ENCODE results near the gene ZNF311. TPM values are rescaled to one million over a fixed set of nuclear protein-coding genes. Genes with fewer than 3 reads are reported as not detected.

ZNF311 gene
- polyA plus RNA-seq (2011; rRNA removed) (0.74 and 0.94 TPM in 2 replicates), polyA plus RNA-seq (2017; fragmentation: RNase III; extraction: RNeasy Plus Mini Kit Qiagen cat#74134 plus additional on column Dnase treatment) (0.18 to 0.29 TPM (median 0.27 TPM) in 3 replicates), polyA minus RNA-seq (2011; rRNA and poly(A)+ RNA removed) (0.62 and 0.63 TPM in 2 replicates)
- 0.12 and 0.18 TPM in 2 replicates for polyA plus RNA-seq (2012; cell fraction: cytosol; rRNA removed)
- polyA plus RNA-seq (2012; cell fraction: nucleus; rRNA removed) = 0.10 and 0.12 TPM in 2 replicates

GRCh38 chr6:29005183-29005885, at the start of gene ZNF311:
Gene ZNF311, minus strand, starts transcription at chr6:29005315. Its CDS starts 1,361 bp downstream, at chr6:29003954.
- Histone ChIP-seq H3K4me1 (peaks cover 8% of the 10 kb centered on the region; the same call in 2 of the 3 replicates), H3K27ac (peak within 1 kb of the TSS; percentile 42 to 70; a peak in 3 of 6 replicates), H3K9me3 (no peaks in the 10 kb centered on the region), H3K4me2 (peak within 1 kb of the TSS; percentile 59), H3K4me3 (peak within 1 kb of the TSS; percentile 41)
- FAIRE-seq (no peak), DNase-seq (ENCODE audit: low read depth in 1 of 2, low spot score in 1 of 2) (peak; percentile 21 to 63), ATAC-seq (peak; percentile 74 to 86; a peak in 5 of 6 replicates)
- TF ChIP-seq ZSCAN20 (CRISPR knock-in tag; IDR thresholded peaks at IDR 0.05) = no peak
- no peak for TF ChIP-seq CEBPB (IDR thresholded peaks at IDR 0.05)
- TF ChIP-seq, protein P1, sequence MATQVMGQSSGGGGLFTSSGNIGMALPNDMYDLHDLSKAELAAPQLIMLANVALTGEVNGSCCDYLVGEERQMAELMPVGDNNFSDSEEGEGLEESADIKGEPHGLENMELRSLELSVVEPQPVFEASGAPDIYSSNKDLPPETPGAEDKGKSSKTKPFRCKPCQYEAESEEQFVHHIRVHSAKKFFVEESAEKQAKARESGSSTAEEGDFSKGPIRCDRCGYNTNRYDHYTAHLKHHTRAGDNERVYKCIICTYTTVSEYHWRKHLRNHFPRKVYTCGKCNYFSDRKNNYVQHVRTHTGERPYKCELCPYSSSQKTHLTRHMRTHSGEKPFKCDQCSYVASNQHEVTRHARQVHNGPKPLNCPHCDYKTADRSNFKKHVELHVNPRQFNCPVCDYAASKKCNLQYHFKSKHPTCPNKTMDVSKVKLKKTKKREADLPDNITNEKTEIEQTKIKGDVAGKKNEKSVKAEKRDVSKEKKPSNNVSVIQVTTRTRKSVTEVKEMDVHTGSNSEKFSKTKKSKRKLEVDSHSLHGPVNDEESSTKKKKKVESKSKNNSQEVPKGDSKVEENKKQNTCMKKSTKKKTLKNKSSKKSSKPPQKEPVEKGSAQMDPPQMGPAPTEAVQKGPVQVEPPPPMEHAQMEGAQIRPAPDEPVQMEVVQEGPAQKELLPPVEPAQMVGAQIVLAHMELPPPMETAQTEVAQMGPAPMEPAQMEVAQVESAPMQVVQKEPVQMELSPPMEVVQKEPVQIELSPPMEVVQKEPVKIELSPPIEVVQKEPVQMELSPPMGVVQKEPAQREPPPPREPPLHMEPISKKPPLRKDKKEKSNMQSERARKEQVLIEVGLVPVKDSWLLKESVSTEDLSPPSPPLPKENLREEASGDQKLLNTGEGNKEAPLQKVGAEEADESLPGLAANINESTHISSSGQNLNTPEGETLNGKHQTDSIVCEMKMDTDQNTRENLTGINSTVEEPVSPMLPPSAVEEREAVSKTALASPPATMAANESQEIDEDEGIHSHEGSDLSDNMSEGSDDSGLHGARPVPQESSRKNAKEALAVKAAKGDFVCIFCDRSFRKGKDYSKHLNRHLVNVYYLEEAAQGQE (IDR thresholded peaks at IDR 0.05) = no peak
- TF ChIP-seq FOXS1 (CRISPR knock-in tag; IDR thresholded peaks at IDR 0.05) = no peak
- no peak for TF ChIP-seq ZNF302 (CRISPR knock-in tag; IDR thresholded peaks at IDR 0.05)
- TF ChIP-seq MAX (IDR thresholded peaks at IDR 0.05) = peak; percentile 35; the same call in 1 of the 2 replicates
- no peak for TF ChIP-seq CBX8 (IDR thresholded peaks at IDR 0.05)
- TF ChIP-seq HEYL (CRISPR knock-in tag; IDR thresholded peaks at IDR 0.05) = no peak
- TF ChIP-seq SMC3 (IDR thresholded peaks at IDR 0.05) = no peak
- no peak for TF ChIP-seq GATA3 (IDR thresholded peaks at IDR 0.05; ENCODE audit: borderline replicate concordance)
- TF ChIP-seq, protein P2, sequence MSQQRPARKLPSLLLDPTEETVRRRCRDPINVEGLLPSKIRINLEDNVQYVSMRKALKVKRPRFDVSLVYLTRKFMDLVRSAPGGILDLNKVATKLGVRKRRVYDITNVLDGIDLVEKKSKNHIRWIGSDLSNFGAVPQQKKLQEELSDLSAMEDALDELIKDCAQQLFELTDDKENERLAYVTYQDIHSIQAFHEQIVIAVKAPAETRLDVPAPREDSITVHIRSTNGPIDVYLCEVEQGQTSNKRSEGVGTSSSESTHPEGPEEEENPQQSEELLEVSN (IDR thresholded peaks at IDR 0.05; ENCODE audit: borderline replicate concordance, low read depth) = peak; percentile 64; the same call in 1 of the 2 replicates
- TF ChIP-seq HOXB13 (CRISPR knock-in tag; IDR thresholded peaks at IDR 0.05; ENCODE audit: low read depth) = no peak
- TF ChIP-seq EHMT2 (IDR thresholded peaks at IDR 0.05; ENCODE audit: low read depth) = no peak
- TF ChIP-seq, protein P3, sequence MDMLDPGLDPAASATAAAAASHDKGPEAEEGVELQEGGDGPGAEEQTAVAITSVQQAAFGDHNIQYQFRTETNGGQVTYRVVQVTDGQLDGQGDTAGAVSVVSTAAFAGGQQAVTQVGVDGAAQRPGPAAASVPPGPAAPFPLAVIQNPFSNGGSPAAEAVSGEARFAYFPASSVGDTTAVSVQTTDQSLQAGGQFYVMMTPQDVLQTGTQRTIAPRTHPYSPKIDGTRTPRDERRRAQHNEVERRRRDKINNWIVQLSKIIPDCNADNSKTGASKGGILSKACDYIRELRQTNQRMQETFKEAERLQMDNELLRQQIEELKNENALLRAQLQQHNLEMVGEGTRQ (IDR thresholded peaks at IDR 0.05) = no peak
- POLR2A ChIA-PET = interaction anchor here (0.7 to 1.1 kb wide), 5 partner anchors 10 to 263 kb away, joined by 3 to 16 read pairs (median 3); no protein-coding TSS in a partner anchor
- WGBS (ENCODE audit: missing lambda C conversion rate) = 49% methylated on average over 29 of the region's 29 CpGs
- CTCF ChIA-PET = no interaction called here

DNA sequence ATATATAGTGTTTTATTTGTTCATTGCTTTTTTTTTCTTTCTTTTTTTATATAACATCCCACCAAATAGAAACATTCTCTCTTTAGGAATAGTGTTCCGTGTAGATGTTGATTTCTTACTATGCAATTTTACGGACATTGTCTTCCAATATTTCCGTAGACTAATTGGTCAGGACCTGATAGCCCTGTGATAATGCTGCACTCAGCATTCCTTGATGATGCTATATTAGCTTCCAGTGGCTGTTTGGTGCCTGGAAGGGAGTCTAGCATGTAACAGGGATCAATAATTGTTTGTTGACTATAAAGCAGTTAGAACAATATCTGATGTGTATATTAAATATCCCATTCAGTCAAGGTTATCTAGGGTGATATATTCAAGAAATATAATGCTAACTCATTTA, 46.6 kb upstream of the ZNF311 start:
- ChIA-PET CTCF (no interaction called here), POLR2A (no interaction called here)
- DNase-seq (ENCODE audit: low read depth in 1 of 2, low spot score in 1 of 2) (no peak), ATAC-seq (no peak), FAIRE-seq (no peak)
- peak; percentile 31 for TF ChIP-seq MAFK (IDR thresholded peaks at IDR 0.05; ENCODE audit: partially characterized antibody)
- TF ChIP-seq CEBPB (IDR thresholded peaks at IDR 0.05) = no peak
- Histone ChIP-seq H3K9me3 (no peaks in the 10 kb centered on the region), H3K27ac (no peak overlapping the region), H3K4me1 (no peaks in the 10 kb centered on the region), H3K4me2 (no peak overlapping the region), H3K4me3 (no peak overlapping the region)
- WGBS (ENCODE audit: missing lambda C conversion rate) = 27% methylated on average over 3 of the region's 3 CpGs

DNA sequence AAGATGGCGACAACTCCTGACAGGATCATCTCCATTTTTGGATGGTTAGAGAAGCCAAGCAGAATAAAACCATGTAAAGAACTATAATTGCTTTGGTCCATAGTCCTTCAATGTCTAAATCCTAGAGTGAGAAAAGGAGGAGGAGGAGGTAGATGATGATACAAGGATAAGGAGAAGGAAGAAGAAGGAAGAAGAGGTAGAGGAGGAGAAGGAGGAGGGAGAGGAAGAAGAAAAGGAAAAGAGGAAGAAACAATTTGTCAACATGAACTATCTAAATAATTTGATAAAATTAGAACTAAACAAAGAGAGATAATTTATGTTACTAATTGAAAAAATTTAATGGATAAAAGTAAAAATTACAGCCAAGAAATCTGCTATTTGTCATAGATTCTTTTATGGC, 40.0 kb upstream of the ZNF311 start, which contains the start of gene OR2W1:
Gene OR2W1 (minus strand): TSS at position 101 of the 400 bp plus-strand sequence. CDS start 0 bp downstream, at position 101.
- Histone ChIP-seq H3K4me3 (no peak within 1 kb of the TSS), H3K27ac (no peak within 1 kb of the TSS), H3K4me2 (no peak within 1 kb of the TSS), H3K9me3 (no peaks in the 10 kb centered on the region), H3K4me1 (no peaks in the 10 kb centered on the region)
- POLR2A ChIA-PET = no interaction called here
- CTCF ChIA-PET = no interaction called here
- FAIRE-seq = no peak
- DNase-seq (ENCODE audit: low read depth in 1 of 2, low spot score in 1 of 2) = no peak
- no peak for ATAC-seq
- WGBS (ENCODE audit: missing lambda C conversion rate) = 0% methylated on average over 1 of the region's 1 CpG
- no peak for TF ChIP-seq HES2 (IDR thresholded peaks at IDR 0.05)
- no peak for TF ChIP-seq POLR2A (IDR thresholded peaks at IDR 0.05; ENCODE audit: low read length)
- TF ChIP-seq, protein P3 (IDR thresholded peaks at IDR 0.05) = no peak
- no peak for TF ChIP-seq CBX8 (IDR thresholded peaks at IDR 0.05)
- no peak for TF ChIP-seq ESRRA (IDR thresholded peaks at IDR 0.05; ENCODE audit: borderline replicate concordance, low read length)
- TF ChIP-seq RCOR1 (IDR thresholded peaks at IDR 0.05; ENCODE audit: low read depth, low read length) = no peak
- no peak for TF ChIP-seq ZSCAN20 (CRISPR knock-in tag; IDR thresholded peaks at IDR 0.05)
- no peak for TF ChIP-seq MYC (IDR thresholded peaks at IDR 0.05; ENCODE audit: borderline replicate concordance, low read length)
- no peak for TF ChIP-seq CEBPB (IDR thresholded peaks at IDR 0.05)
- no peak for TF ChIP-seq CHD4 (IDR thresholded peaks at IDR 0.05; ENCODE audit: borderline replicate concordance)
- TF ChIP-seq EP300 (IDR thresholded peaks at IDR 0.05) = no peak
- TF ChIP-seq BCL3 (IDR thresholded peaks at IDR 0.05) = no peak
- TF ChIP-seq MAFK (IDR thresholded peaks at IDR 0.05; ENCODE audit: partially characterized antibody) = no peak
- TF ChIP-seq POLR2AphosphoS2 (conservative IDR thresholded peaks at IDR 0.05; ENCODE audit: low read length) = no peak
- no peak for TF ChIP-seq MAX (IDR thresholded peaks at IDR 0.05)
